ENCODE data around the gene KCND2.

KCND2 gene

DNA sequence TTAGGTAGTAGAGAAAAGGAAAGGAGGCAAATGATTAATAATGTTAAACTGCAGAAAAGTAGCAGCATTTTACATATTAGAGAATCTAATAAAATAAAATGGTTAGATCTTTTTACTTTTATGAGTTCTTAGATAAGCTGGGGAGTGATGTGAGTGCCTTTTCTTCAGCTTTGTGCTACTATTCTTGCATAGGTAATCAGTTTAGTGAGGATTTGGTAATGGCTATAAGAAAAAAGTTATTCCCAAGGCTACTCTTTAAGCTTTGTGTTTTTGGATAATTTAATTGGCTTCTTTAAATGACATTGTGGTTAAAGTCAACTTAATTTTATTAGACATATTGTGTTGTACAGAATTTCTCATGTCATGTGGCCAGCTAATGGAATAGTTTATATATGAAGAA is 3.7 kb downstream of the KCND2 start:
- H3K27ac ChIP-seq, result no peak overlapping the region

DNA sequence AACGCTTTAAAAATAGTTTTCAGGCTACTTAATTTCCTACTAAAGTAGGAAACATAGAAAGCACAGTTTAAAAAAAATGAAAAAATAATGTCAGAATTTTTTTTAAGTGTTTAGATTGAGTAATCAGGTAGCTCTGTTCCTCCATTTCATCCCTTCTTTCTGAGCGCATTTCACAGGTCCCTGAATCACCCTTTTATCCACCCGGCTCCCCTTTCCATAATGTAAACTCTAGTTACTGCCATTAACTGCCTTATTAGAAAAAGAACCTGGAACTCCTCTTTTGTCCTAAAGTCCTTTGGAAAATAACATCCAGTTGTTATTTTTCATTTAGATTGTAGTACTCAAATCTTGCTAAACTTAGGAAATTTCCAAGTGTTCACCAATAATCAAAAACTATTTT is 5.8 kb downstream of the KCND2 start:
- TF ChIP-seq ZFX (IDR thresholded peaks at IDR 0.05), result no peak
- TF ChIP-seq, protein P1, sequence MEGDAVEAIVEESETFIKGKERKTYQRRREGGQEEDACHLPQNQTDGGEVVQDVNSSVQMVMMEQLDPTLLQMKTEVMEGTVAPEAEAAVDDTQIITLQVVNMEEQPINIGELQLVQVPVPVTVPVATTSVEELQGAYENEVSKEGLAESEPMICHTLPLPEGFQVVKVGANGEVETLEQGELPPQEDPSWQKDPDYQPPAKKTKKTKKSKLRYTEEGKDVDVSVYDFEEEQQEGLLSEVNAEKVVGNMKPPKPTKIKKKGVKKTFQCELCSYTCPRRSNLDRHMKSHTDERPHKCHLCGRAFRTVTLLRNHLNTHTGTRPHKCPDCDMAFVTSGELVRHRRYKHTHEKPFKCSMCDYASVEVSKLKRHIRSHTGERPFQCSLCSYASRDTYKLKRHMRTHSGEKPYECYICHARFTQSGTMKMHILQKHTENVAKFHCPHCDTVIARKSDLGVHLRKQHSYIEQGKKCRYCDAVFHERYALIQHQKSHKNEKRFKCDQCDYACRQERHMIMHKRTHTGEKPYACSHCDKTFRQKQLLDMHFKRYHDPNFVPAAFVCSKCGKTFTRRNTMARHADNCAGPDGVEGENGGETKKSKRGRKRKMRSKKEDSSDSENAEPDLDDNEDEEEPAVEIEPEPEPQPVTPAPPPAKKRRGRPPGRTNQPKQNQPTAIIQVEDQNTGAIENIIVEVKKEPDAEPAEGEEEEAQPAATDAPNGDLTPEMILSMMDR (conservative IDR thresholded peaks at IDR 0.05), result no peak
- H3K27ac ChIP-seq, result no peak overlapping the region

More for the DNA sequence above, 3.7 kb downstream of the KCND2 start:
- TF ChIP-seq ZFX (IDR thresholded peaks at IDR 0.05), result no peak
- TF ChIP-seq, protein P1 (conservative IDR thresholded peaks at IDR 0.05), result no peak

DNA sequence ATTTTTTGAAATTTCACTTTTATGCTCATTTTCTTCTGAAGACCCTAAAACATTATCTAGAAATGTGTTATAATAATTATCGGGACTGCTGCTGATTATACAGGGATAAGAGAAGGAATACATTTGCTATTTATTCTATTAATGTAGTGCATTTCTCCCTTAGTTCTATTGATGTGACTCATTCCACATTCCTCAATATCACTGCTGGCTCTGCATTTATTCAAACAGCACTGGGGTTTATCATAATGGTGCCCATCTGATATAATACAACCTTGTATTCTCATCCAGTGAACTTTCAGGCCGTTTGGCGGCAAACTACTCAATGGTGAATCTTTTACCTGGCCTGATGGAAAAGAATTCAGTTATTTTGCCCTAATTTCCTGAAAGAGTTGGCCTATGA is 7.8 kb downstream of the KCND2 start:
- TF ChIP-seq, protein P1 (conservative IDR thresholded peaks at IDR 0.05), result no peak
- no peak for TF ChIP-seq ZFX (IDR thresholded peaks at IDR 0.05)
- no peak overlapping the region for H3K27ac ChIP-seq

DNA sequence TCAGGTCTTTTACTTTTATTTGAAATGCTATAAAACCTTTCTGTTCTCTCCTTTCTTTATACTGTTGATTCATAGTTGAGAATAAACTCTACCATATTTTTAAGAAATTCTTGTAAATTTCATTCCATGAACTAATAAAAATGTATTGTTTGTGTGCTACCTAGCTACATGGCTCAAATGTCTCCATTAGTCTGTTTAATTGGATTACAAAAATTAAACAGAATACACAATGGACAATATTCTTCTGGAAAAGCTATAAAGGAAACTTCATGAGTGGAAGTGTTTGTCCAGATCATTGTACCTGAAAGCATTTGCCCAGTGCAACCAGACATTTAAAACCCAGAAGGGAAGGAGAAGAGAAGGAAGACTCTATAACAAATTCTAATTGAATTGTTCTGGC is 20.1 kb downstream of the KCND2 start:
- TF ChIP-seq, protein P1 (conservative IDR thresholded peaks at IDR 0.05), result no peak
- no peak for TF ChIP-seq ZFX (IDR thresholded peaks at IDR 0.05)
- H3K27ac ChIP-seq, result no peak overlapping the region

DNA sequence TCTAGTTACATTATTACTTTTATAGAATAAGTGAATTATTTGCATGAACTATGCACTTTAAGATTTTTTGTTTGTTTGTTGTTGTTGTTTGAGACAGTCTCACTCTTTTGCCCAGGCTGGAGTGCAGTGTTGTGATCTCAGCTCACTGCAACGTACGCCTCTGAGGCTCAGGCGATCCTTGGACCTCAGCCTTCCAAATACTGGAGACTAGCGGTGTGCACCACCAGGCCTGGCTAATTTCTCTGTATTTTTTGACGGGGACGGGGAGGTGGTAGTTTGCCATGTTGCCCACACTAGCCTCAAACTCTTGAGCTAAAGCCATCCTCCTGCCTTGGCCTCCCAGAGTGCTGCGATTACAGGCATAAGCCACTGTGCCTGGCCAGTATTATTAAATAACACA is 29.2 kb downstream of the KCND2 start:
- no peak overlapping the region for H3K27ac ChIP-seq
- no peak for TF ChIP-seq ZFX (IDR thresholded peaks at IDR 0.05)

DNA sequence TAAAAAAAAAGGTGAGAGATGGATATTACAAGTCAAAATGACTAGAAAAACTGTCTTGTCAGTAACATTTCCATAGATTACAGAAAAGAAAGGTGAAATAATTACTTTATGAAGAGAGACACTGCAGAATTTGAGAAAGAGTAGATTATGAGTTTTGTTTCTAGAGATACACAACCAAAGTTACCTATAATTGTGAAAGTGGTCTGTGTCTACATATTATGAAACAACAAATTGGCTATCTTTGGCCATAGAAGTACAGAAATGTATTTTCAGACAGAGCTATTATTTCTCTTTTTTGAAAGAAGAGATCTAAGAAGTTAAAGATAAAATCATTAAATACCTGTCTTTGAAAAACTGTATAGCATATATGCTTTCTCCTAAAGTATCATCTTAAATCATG is 30.1 kb downstream of the KCND2 start:
- H3K27ac ChIP-seq, result no peak overlapping the region
- TF ChIP-seq, protein P1 (conservative IDR thresholded peaks at IDR 0.05), result no peak
- TF ChIP-seq ZFX (IDR thresholded peaks at IDR 0.05), result no peak

DNA sequence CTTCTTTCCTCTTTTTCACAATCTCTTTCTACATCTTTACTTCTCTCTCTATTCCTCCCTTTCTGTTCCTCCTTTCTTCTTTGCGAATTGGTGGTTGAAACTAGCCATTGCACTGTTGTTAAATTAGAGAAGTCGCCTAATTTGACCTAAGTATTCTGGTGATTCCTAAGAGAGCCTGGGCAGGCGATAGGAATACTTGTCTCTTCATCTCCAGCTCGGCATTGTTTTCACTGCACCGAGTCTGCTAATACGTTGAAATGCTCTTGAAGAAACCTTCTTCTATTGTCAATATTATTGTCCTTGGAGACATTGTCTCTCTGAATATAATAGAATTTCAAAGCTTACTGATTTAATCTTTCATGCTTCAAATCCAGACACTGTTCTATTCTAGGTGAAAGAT is 31.7 kb downstream of the KCND2 start:
- no peak overlapping the region for H3K27ac ChIP-seq
- TF ChIP-seq, protein P1 (conservative IDR thresholded peaks at IDR 0.05), result no peak
- no peak for TF ChIP-seq ZFX (IDR thresholded peaks at IDR 0.05)

DNA sequence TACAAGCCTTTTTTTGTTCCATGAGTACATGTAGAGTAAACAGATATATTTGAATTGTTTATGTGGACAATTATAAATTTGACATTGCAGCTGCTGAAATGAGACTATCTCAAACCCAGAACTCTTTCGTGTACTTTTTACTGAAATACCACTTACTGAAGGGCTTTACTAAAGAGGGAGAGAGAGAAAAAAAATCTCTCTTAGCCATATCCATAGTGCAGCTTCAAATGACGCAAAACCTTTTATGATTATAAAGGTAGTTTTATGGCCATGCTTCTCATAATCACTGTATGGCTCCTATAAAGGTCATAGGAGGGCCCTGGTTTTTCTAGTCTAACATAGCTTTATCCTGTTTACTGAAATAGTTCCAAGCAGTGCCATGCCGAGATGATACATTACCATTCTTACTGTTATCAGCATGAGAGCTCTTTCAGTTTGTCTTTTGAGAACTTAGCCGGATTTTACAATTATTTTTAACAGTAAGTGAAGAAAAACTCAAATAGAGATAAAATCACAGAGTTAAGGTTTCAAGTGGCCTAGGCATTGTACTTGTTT is 35.1 kb downstream of the KCND2 start:
- no peak overlapping the region for H3K27ac ChIP-seq
- TF ChIP-seq ZFX (IDR thresholded peaks at IDR 0.05), result no peak
- TF ChIP-seq, protein P1 (conservative IDR thresholded peaks at IDR 0.05), result no peak

Data from C4-2B (cell line).